Sigmoid colon (tissue), 4 donors: ENCODE measurements around the gene OR5B17.

Source experiments
- CTCF ChIP-seq, 4 experiments: fragments of 450-650 bp in 3 of 4; fragments of 200-600 bp in 1 of 4; IDR thresholded peaks; one replicate each; pipeline ENCODE4 v1.5.1; 2016 to 2019; ENCODE audit warnings: antibody characterized with exemption in 4 of 4, mild to moderate bottlenecking in 3 of 4, moderate library complexity in 2 of 4
- EP300 ChIP-seq, 4 donors: sonication (generic); formaldehyde crosslinking; IDR thresholded peaks; one replicate each; pipeline ENCODE4 v1.6.1; 2017; ENCODE audit warnings: antibody characterized with exemption in 4 of 4
- POLR2A ChIP-seq, 2 donors: fragments of 450-650 bp; IDR thresholded peaks; one replicate each; pipeline ENCODE4 v1.6.1; 2016; ENCODE audit warnings: antibody characterized with exemption in 2 of 2, mild to moderate bottlenecking in 2 of 2, moderate library complexity in 2 of 2
- POLR2AphosphoS5 ChIP-seq, 4 donors: sonication (generic); formaldehyde crosslinking; IDR thresholded peaks; one replicate each; pipeline ENCODE4 v1.6.1; 2017; ENCODE audit warnings: antibody characterized with exemption in 4 of 4

- TF ChIP-seq CTCF (IDR thresholded peaks at IDR 0.05) (no peak), POLR2A (IDR thresholded peaks at IDR 0.05) (no peak), EP300 (IDR thresholded peaks at IDR 0.05) (no peak), POLR2AphosphoS5 (IDR thresholded peaks at IDR 0.05) (no peak)
Measured at GRCh38 chr11:58395581-58395980, 36.7 kb upstream of the OR5B17 start.
